ENCODE data around the gene PLEK2.
"Not testable (repeated sequence)": the region's sequence is repeated elsewhere in the genome, so short reads cannot be mapped to it uniquely, and the experiment has no call there.

Gene PLEK2

DNA sequence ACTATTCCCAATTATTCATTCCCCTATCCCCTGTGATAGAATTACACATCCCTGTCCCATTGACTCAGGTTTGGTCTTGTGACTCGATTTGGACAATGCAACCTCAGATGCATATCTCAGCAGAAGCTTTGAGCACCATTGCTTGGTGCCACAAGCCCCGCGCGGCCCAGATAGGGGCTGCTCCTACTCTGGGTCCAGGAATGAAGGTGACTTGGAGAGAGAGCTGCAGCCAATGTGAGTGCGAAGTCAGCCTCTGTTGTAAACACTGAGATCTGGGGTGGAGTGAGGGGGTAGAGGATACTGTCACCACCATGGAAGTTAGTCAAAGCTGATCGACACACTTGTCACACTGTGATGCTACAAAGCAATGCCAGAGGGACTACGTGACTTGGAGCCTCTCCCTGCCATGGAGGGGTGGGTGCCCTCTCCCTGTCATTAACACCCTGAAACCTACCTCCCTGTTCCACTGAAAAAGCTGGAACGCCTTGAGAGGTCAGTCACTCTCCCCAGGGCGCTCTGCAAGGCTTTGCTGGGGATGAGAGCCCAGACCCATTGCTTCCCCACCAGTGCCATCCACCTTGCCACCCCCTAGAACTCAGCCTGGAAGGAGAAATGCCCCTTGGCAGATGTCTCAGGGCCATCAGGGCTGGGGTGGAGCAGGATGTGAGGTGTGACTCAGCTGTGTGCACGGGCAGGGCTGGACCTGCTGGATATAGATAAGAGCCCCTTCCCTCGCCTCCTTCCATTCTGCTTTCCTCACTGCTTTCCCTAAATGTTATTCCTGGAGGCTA, 6.6 kb upstream of the PLEK2 start:
- TF ChIP-seq, protein P1, sequence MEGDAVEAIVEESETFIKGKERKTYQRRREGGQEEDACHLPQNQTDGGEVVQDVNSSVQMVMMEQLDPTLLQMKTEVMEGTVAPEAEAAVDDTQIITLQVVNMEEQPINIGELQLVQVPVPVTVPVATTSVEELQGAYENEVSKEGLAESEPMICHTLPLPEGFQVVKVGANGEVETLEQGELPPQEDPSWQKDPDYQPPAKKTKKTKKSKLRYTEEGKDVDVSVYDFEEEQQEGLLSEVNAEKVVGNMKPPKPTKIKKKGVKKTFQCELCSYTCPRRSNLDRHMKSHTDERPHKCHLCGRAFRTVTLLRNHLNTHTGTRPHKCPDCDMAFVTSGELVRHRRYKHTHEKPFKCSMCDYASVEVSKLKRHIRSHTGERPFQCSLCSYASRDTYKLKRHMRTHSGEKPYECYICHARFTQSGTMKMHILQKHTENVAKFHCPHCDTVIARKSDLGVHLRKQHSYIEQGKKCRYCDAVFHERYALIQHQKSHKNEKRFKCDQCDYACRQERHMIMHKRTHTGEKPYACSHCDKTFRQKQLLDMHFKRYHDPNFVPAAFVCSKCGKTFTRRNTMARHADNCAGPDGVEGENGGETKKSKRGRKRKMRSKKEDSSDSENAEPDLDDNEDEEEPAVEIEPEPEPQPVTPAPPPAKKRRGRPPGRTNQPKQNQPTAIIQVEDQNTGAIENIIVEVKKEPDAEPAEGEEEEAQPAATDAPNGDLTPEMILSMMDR (IDR thresholded peaks at IDR 0.05; ENCODE audit: extremely low read depth, missing control alignments): no peak
- no peak for DNase-seq (ENCODE audit: low spot score)

- no peak for DNase-seq (ENCODE audit: low spot score)
- TF ChIP-seq, protein P1 (IDR thresholded peaks at IDR 0.05; ENCODE audit: extremely low read depth, missing control alignments): no peak
Measured at GRCh38 chr14:67417633-67418032, 5.7 kb upstream of the PLEK2 start.

DNA sequence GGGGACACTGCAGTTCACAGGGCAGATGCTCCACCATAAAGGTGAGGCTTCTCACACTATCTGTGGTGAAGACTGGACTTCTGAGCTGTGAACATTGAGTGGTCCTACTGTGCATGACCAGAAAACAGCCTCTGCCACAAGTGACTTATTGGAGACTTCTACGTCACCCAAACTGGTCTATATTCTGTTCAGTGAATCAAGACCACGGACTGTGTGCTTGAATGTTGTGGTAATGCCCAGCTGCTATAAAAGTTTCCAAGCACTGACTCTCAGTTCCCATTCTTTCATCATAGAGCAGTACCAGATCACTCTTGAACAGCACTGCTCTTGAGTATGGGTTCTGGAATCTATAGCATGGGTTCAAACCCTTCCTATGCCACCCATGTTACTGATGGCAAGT, 4.8 kb upstream of the PLEK2 start:
- TF ChIP-seq, protein P1 (IDR thresholded peaks at IDR 0.05; ENCODE audit: extremely low read depth, missing control alignments): no peak
- DNase-seq (ENCODE audit: low spot score): no peak

DNA sequence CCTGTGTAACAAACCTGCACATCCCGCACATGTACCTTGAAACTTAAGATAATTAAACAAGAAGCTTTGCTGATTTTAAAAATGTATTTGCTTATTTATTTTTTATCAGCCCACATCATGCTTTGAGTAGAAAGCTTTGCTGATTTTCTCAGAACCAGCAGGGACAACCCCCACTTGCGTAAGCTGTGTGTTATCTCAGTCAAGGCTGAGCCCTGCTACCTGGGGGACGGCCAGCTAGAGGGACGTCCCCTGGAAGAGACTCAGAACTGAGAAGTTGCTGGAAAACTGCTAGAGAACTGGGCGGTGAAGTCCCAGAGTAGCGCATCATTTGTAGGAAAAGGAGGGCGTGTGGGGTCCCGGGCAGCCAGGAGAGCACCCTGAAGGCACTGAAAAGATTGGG, 4.1 kb upstream of the PLEK2 start:
- TF ChIP-seq, protein P1 (IDR thresholded peaks at IDR 0.05; ENCODE audit: extremely low read depth, missing control alignments): no peak
- no peak for DNase-seq (ENCODE audit: low spot score)

DNA sequence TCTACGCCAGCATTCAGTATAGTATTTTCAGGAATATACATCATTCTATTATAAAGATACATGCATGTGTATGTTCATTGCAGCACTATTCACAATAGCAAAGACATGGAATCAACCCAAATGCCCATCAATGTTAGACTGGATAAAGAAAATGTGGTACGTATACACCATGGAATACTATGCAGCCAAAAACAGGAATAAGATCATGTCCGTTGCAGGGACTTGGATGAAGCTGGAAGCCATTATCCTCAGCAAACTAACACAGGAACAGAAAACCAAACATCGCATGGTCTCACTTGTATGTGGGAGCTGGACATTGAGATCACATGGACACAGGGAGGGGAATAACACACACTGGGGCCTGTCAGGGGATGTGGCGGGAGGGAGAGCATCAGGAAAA, 3.6 kb upstream of the PLEK2 start:
- not testable (repeated sequence) for DNase-seq (ENCODE audit: low spot score)

DNA sequence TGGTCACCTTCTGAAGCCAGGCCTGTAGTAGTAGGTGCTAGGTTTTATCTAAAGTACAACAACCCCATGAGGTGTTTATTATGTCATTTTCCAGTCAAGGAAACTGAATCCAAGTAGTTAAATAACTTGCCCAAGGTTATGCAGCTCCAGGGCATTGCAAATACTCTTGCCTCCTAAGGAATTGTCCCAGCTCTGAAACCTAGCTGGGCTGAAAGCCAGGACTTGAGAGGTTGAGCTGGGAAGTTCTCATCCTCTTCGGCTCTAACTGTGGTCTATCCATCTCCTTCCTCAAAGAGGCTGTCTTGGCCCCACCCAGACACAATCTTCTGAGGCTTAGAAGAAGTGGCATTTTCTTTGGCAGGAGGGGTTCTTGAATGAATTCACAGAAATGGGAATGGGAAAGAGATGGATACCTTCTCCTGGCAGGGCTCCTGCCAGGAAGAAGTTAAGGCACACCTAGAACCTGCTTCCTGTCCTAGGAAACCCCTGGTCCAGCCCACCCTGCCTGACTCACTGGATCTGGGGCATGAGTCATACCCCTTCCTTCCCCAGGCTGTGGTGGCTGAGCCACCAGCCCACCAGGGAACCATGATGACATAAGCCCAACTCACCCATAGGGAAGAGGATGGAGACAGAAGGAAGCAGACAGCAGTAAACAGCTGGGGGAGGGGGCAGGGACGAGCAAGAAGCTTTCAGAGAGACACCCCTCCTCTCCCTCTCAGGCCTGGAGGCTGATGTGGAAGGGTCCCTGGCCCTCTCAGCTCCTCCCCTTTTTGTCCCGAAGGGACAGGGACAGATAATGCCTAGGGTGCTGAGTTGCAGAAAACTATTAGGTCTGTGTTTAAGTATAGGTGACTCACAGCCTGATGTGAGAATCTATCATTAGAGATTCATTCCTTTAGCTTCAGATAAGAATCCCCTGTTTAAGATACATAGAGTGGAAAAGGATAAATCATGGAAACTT, 2.1 kb upstream of the PLEK2 start:
- TF ChIP-seq, protein P1 (IDR thresholded peaks at IDR 0.05; ENCODE audit: extremely low read depth, missing control alignments): no peak
- no peak for DNase-seq (ENCODE audit: low spot score)

DNA sequence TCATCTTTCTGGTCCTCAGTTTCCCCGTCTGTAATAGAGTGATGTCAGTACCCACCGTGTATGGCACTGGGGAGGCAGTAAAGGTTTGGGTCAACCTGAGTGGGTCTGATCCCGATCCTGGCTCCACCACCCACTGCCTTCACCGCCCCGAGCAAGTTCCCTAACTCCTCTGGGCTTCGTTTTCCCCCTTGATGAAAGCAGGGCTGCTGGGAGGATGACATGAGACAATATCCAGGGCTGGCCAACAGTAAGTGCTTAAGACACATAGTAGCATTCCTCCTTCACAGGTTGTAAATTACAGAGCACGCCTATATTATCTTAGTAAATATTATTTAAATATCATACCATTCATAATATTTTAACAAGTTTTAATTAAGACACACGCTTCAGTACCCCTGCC, 595 bp downstream of the PLEK2 start:
- no peak for DNase-seq (ENCODE audit: low spot score)
- TF ChIP-seq, protein P1 (IDR thresholded peaks at IDR 0.05; ENCODE audit: extremely low read depth, missing control alignments): no peak

Data from GM20000 (cell line).